ENCODE results near the gene DNPEP. TPM values are rescaled to one million over a fixed set of nuclear protein-coding genes. Genes with fewer than 3 reads are reported as not detected.

The DNPEP gene
- total and polyA plus RNA-seq, 2 of the 4 experiments (the other 2 are of a cell fraction), result 74.2 to 89.4 TPM

GRCh38 chr2:219408631-219409030, 20.9 kb upstream of the DNPEP start:
- WGBS, 2 experiments (ENCODE audit: extremely low coverage in 2 of 2, insufficient read length in 1 of 2), result 47% methylated on average over 3 of the region's 8 CpGs; no CpG with 5 or more reads in 1 of the 2 experiments
- Histone ChIP-seq H3K14ac (replicated peaks; ENCODE audit: low read depth, low read length) (peak overlapping the region; percentile 99), H4K20me1 (ENCODE audit: insufficient read depth, low read length) (no peaks in the 10 kb centered on the region), H2BK15ac (ENCODE audit: low read depth, low read length) (peak overlapping the region; percentile 94; the same call in 2 of the 3 replicates), H2AK5ac (ENCODE audit: low read depth, low read length) (peak overlapping the region; percentile 96), H3K56ac (ENCODE audit: extremely low read depth, insufficient read depth, low read length) (no peak overlapping the region), H3K4me3 (ENCODE audit: insufficient read depth, low read depth, low read length) (no peak overlapping the region), H4K91ac (ENCODE audit: insufficient read depth, low read depth, low read length) (peak overlapping the region; percentile 99), H3K23ac (ENCODE audit: low read depth, low read length) (peak overlapping the region; percentile 75; the same call in 1 of the 2 replicates), H2BK20ac (ENCODE audit: low read depth, low read length) (peak overlapping the region; percentile 100; the same call in 1 of the 2 replicates), H4K8ac (ENCODE audit: low read depth in 2 of 2, low read length in 2 of 2) (peak overlapping the region; percentile 94 to 96; a peak in 3 of 4 replicates), H2AFZ (replicated peaks; ENCODE audit: low read length, poor library complexity) (peak overlapping the region; percentile 85), H3K9ac (ENCODE audit: low read depth, low read length) (no peak overlapping the region; the same call in 1 of the 2 replicates), H2AK9ac (replicated peaks; ENCODE audit: low read depth, low read length, poor library complexity) (peak overlapping the region; percentile 95), H2BK120ac (ENCODE audit: low read depth, low read length) (peak overlapping the region; percentile 98), H4K5ac (ENCODE audit: low read depth, low read length) (peak overlapping the region; percentile 89), H3K4me2 (ENCODE audit: low read depth, low read length) (no peak overlapping the region), H3K27ac (ENCODE audit: insufficient read depth, low read length) (peak overlapping the region; percentile 44), H3K27me3 (ENCODE audit: control insufficient read depth, insufficient read depth, low read length) (no peaks in the 10 kb centered on the region), H3K79me1 (ENCODE audit: low read depth in 1 of 2, low read length in 2 of 2) (no peaks in the 10 kb centered on the region), H3K18ac (ENCODE audit: low read depth, low read length) (peak overlapping the region; percentile 88), H3K4me1 (ENCODE audit: control insufficient read depth, insufficient read depth, low read length) (peaks cover 21% of the 10 kb centered on the region), H3K36me3 (ENCODE audit: control insufficient read depth, insufficient read depth, low read length) (no peaks in the 10 kb centered on the region), H3K4ac (ENCODE audit: low read depth, low read length) (peak overlapping the region; percentile 99), H2BK5ac (ENCODE audit: low read depth, low read length, poor library complexity, severe bottlenecking) (peak overlapping the region; percentile 86), H3K9me1 (ENCODE audit: insufficient read depth, low read length) (peaks cover 24% of the 10 kb centered on the region), H3K9me3 (ENCODE audit: control insufficient read depth, insufficient read depth, low read length) (no peaks in the 10 kb centered on the region; the same call in 1 of the 2 replicates)
- dilution Hi-C loops (cut with HindIII; ENCODE audit: low sequenced_read_pairs, unreplicated experiment) (no loop called here), intact Hi-C loops (cut with micrococcal nuclease) (no loop called here), in situ Hi-C loops (cut with MboI; ENCODE audit: low sequenced_read_pairs) (loop anchor here (5.0 kb wide), 1 partner anchor 54 kb away; no protein-coding TSS in a partner anchor)
- BruUV-seq (replicated peaks), result no TSS peak
- peak; percentile 52 for DNase-seq
- peak; percentile 31 for ATAC-seq (ENCODE audit: low read depth)
- TF ChIP-seq MAFK (IDR thresholded peaks at IDR 0.05; ENCODE audit: low read depth, low read length) (no peak), CHD1 (IDR thresholded peaks at IDR 0.05; ENCODE audit: low read depth, low read length) (no peak), MAZ (IDR thresholded peaks at IDR 0.05; ENCODE audit: borderline replicate concordance, low read depth, low read length) (peak; percentile 48; the same call in 1 of the 2 replicates)
- ChIA-PET POLR2A (ENCODE audit: unreplicated experiment) (no interaction called here), CTCF (no interaction called here)

Data from IMR-90 (cell line).